NCI-H1105 (cell line): ENCODE data around the gene SRRM3.
"Not testable (repeated sequence)": the region's sequence is repeated elsewhere in the genome, so short reads cannot be mapped to it uniquely, and the experiment has no call there.

Experiments
- DNase-seq: peaks from one replicate; lab custom pipeline; 2025; lab: John Stamatoyannopoulos, UW

The SRRM3 gene

GRCh38 chr7:76201732-76202665 is at the start of gene SRRM3:
TSS of gene SRRM3 (plus strand) at chr7:76201896. CDS start at chr7:76235067, 33,171 bp downstream.
- DNase-seq, result peak; percentile 77

- no peak for DNase-seq
Observed at GRCh38 chr7:76151932-76152331, 49.8 kb upstream of the SRRM3 start.

DNA sequence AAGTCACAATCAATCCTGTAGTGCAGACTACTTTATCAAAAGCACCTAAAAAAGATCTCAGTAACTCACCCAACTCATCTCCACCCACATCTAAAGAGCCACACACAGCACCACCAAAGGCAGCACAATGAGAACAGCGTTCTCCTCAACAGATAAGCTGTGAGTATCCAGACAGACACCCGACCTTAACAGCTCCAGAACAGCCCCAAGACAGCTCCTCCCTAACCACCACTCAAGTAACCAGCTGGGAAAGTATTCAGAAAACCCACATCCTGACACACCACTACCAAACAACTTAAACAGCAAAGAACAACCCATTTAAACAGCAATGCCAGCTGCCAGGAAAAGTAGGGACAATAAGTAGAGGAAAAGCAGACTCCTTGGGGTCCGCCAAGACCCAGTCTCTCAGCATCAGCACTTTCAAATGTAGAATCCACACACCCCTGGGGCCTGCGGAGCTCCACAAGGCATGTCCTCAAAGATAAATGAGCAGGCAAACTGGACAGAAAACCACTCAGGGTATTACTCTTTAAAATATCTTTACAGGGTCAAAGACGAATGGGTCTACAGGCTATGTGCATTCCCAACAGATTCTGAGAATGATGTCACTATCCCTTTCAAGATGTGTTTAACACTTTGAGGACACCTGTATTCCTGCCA is 48.0 kb upstream of the SRRM3 start:
- DNase-seq, result not testable (repeated sequence)

GRCh38 chr7:76155938-76156337 is 45.8 kb upstream of the SRRM3 start:
- DNase-seq, result no peak

- DNase-seq, result not testable (repeated sequence)
Observed at GRCh38 chr7:76156992-76157685, 44.6 kb upstream of the SRRM3 start.

DNA sequence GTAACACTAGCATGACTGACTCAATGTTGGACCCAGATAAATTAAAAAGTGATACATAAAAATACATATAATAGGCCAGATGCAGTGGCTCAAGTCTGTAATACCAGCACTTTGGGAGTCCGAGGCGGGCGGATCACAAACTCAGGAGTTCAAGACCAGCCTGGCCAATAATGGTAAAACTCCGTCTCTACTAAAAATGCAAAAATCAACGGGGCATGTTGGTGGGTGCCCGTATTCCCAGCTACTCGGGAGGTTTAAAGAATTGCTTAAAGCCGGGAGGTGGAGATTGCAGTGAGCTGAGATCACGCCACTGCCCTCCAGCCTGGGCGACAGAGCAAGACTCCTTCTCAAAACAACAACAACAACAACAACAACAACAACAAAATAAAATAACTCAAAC is 43.3 kb upstream of the SRRM3 start:
- DNase-seq, result not testable (repeated sequence)

DNA sequence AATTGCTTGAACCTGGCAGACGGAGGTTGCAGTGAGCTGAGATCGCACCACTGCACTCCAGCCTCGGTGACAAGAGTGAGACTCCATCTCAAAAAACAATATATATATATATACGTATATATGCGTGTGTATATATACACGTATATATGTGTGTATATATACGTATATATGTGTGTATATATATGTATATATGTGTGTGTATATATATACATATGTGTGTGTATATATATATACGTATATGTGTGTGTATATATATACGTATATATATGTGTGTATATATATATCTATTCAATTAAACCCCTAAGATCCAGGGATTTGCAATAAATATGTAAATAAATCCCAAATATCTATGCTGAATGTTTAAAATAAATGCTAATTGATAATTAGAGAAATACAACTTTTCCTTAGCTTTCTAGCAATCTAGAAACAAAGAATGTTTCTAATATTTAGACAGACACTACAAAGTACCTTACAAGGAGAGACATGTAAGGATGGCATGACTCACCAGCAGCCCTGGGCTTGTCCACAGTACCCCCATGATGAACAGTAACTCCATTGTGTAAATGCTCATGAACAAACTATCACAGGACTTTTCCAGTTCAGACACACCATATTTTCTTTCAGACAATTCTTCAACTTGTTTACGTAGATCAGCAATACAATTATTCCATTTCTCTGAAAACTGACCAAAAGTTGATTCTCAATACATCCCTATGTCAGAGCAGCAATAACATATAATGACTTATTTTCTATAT is 39.1 kb upstream of the SRRM3 start:
- not testable (repeated sequence) for DNase-seq

GRCh38 chr7:76163812-76164211 is 37.9 kb upstream of the SRRM3 start:
- not testable (repeated sequence) for DNase-seq

GRCh38 chr7:76165106-76165972 is 36.4 kb upstream of the SRRM3 start:
- DNase-seq, result no peak

GRCh38 chr7:76165973-76166403 is 35.7 kb upstream of the SRRM3 start:
- DNase-seq, result no peak

DNA sequence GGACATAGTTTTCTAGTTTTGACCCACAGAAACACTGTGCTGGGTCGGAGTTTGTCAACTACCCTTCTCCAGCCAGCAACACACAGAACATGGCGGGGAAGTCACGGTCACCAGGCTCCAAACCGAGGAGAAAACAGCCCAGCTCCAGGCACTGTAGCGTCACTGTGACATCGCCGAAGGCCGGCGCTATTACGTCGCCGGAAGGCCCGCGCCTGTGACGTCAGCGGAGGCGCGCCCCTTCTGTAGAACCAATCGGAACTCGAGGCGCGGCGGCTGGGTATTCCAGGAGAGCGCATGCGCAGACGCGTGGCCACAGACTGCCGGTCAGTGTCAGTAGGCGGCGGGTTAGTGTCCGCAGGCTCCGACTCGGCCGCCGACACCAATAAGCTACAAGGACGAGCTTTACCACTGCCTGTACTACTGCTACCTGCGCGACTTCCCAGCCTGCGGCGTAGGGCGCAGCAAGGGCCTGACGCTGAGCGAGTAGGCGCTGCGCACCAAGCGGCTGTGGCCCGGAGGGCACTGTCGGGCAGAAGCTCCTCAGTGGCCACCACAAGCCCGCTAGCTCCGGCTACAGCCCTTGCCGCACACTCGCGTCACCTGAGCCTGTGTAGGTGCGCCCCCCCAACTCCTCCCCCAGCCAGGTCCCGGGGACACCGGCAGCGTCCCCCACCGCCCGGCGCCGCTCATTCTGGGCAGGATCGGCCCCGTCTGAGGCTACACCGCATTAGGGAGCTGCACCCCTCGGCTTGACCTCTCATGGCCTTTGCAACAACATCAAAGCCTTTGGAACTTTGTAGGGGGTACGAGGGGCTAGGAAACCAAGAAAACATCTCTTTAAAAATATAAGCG is 35.1 kb upstream of the SRRM3 start:
- DNase-seq, result peak; percentile 96

GRCh38 chr7:76173566-76174205 is 28.0 kb upstream of the SRRM3 start:
- DNase-seq, result no peak

DNA sequence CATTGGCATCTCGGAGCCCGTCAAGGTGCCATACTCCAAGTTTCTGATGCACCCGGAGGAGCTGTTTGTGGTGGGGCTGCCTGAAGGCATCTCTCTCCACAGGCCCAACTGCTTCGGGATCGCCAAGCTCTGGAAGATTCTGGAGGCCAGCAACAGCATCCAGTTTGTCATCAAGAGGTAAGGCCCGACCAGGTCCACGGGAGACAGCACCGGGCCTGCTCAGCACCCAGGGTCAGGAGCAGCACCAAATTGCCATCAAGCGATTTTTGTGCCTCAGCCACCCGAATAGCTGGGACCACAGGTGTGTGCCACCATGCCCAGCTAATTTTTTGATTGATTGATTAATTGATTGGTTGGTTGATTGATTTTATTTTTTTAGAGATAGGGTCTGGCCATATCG is 24.7 kb upstream of the SRRM3 start:
- not testable (repeated sequence) for DNase-seq

- no peak for DNase-seq
Observed at GRCh38 chr7:76179686-76180085, 22.0 kb upstream of the SRRM3 start.

GRCh38 chr7:76182225-76182960 is 19.3 kb upstream of the SRRM3 start:
- DNase-seq, result no peak

DNA sequence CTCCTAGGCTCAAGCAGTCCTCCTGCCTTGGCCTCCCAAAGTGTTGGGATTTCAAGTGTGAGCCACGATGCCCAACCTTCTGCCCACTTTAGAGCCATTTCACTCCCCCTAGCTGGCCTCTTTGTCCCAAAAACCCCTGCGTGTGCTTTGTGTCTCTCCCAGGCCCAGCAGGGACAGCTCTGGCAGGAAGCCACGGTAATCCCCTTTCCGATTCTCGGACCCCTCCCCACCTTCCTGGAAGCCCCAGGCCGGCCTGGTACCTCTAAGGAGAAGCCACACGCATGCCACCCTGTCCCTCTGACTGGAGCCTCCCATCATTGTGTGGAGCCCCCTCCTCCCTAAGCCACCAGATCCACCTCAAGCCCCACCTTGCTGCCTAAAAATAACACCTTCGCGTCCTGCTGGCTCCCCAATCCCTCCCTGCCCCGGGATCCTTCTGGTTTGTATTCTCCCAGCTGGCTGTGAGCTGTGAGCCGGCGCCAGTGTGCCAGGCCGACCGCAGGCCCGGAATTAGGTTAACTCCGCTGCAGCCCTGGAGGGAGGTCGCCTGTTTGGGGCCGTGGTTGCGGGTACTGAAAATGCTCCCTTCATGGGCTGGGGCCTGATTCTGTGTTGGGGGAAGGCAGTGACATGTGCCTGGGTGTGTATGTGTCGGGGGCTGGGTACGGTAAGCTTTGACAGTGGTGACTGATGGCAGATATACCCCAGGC is 16.4 kb upstream of the SRRM3 start:
- DNase-seq, result no peak

- DNase-seq, result no peak
Observed at GRCh38 chr7:76187272-76187671, 14.4 kb upstream of the SRRM3 start.

DNA sequence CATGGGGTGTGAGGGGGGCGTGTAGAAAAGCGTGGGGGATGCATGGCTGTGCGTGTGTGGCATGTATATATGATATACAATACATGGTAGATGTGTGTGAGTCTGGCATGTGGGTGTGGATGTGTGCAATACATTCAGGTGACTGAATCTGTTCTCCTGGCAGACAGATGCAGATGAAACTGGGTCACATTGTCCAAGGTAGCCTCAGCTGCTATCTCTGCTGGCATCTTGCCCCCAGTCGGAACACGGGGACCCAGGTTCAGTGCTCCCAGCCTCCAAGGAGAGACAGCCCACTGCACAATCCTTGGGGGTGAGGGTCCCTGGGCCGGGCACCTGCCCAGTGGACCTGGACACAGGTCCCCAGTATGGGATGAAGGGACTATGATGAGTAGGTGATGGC is 12.4 kb upstream of the SRRM3 start:
- DNase-seq, result no peak
